Activated CD4-positive, alpha-beta T cell treated with anti-CD3 and anti-CD28 coated beads, Interleukin-2, amount 10 ng/mL, durations not matched to agents 7 days and 5 days (primary cell): ENCODE data around the gene CLEC5A. TPM values are rescaled to one million over a fixed set of nuclear protein-coding genes. Genes with fewer than 3 reads are reported as not detected.

Source experiments
- CTCF ChIA-PET: fragments of 350-600 bp; sonication (Branson Sonifier 250); formaldehyde crosslinking; loops from one replicate; lab custom pipeline; 2021; ENCODE audit warnings: antibody characterized with exemption; lab: Charles Lee
- POLR2A ChIA-PET: fragments of 350-600 bp; sonication (Branson Sonifier 250); formaldehyde crosslinking; loops from one replicate; lab custom pipeline; 2021; ENCODE audit warnings: antibody characterized with exemption; lab: Charles Lee
- DNase-seq: peaks from one replicate; pipeline ENCODE4 v3.0.0-alpha.2; 2020
- H3K27ac Mint-ChIP-seq: one replicate; pipeline ENCODE4 v1.8.0; 2021; ENCODE audit warnings: mild to moderate bottlenecking, moderate library complexity, mixed read lengths
- H3K27me3 Mint-ChIP-seq: one replicate; pipeline ENCODE4 v1.8.0; 2021; ENCODE audit warnings: mixed read lengths
- H3K36me3 Mint-ChIP-seq: one replicate; pipeline ENCODE4 v1.8.0; 2021; ENCODE audit warnings: low read depth, mixed read lengths
- H3K4me1 Mint-ChIP-seq: one replicate; pipeline ENCODE4 v1.8.0; 2021; ENCODE audit warnings: mixed read lengths
- H3K4me3 Mint-ChIP-seq: one replicate; pipeline ENCODE4 v1.8.0; 2021; ENCODE audit warnings: mild to moderate bottlenecking, moderate library complexity, mixed read lengths
- H3K9me3 Mint-ChIP-seq: one replicate; pipeline ENCODE4 v1.8.0; 2021; ENCODE audit warnings: mixed read lengths
- total RNA-seq, 2 experiments: library from RNA; stranded (reverse); gene quantifications; one replicate each; pipeline ENCODE4 v1.2.3, GENCODE V29; 2021

CLEC5A gene
- total RNA-seq, 2 experiments from 2014 or later, result not detected

DNA sequence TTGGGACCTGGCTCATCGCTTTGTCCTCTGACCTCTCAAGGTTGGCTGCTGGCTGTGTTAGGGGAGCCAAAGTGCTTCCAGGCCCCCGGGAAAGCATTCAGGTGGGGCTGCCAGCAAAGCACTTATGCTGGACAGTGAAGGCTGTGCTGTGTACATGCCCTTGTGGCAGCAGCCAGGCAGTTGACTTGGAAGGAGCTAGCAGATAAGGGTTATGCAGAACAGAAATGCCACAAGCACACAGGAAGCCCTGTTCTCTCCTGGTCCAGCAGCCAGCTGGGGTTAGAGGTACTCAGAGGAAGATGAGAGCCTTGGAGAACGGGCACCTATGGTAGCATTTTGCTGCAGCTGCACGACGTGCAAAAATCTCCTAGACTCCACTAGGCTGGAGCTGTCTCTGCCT, 65.8 kb downstream of the CLEC5A start:
- CTCF ChIA-PET, result no interaction called here
- no peaks in the 10 kb centered on the region for H3K27me3 Mint-ChIP-seq
- H3K4me1 Mint-ChIP-seq, result no peaks in the 10 kb centered on the region

GRCh38 chr7:141877365-141877764, 69.4 kb downstream of the CLEC5A start:
- Mint-ChIP-seq H3K36me3 (no peaks in the 10 kb centered on the region), H3K27ac (no peak overlapping the region), H3K9me3 (no peaks in the 10 kb centered on the region), H3K27me3 (no peaks in the 10 kb centered on the region), H3K4me1 (no peaks in the 10 kb centered on the region), H3K4me3 (no peak overlapping the region)
- CTCF ChIA-PET, result no interaction called here
- POLR2A ChIA-PET, result no interaction called here
- DNase-seq, result no peak

More for the DNA sequence above, 65.8 kb downstream of the CLEC5A start:
- Mint-ChIP-seq H3K4me3 (no peak overlapping the region), H3K27ac (no peak overlapping the region), H3K36me3 (no peaks in the 10 kb centered on the region), H3K9me3 (peaks cover 3% of the 10 kb centered on the region)
- POLR2A ChIA-PET, result no interaction called here
- DNase-seq, result no peak

Other genes starting within 250 kb of the CLEC5A start
- 10 to 100 TPM; 24.0 to 28.9 TPM for gene DENND11, start 244.8 kb downstream of the CLEC5A start, total RNA-seq
- gene WEE2, start 238.6 kb downstream of the CLEC5A start, total RNA-seq, result not detected
- gene SSBP1, start 208.6 kb downstream of the CLEC5A start, total RNA-seq, result 100 to 1,000 TPM; 109 to 127 TPM
- 1 to 10 TPM; 1.4 to 1.8 TPM for gene TAS2R3, start 182.9 kb downstream of the CLEC5A start, total RNA-seq
- 1 to 10 TPM; 1.1 to 1.3 TPM for gene TAS2R4, start 170.3 kb downstream of the CLEC5A start, total RNA-seq
- gene TAS2R5, start 156.8 kb downstream of the CLEC5A start, total RNA-seq, result 1 to 10 TPM; 1.2 to 1.3 TPM
- gene PRSS37, start 105.5 kb downstream of the CLEC5A start, total RNA-seq, result not detected
- not detected for gene OR9A4, start 30.6 kb downstream of the CLEC5A start, total RNA-seq
- gene TAS2R38, start 26.8 kb upstream of the CLEC5A start, total RNA-seq, result not detected
- not detected for gene MGAM, start 48.9 kb upstream of the CLEC5A start, total RNA-seq
- gene MGAM2, start 164.7 kb upstream of the CLEC5A start, total RNA-seq, result not detected